H1 (cell line): ENCODE measurements around the gene LRRC26. TPM values are rescaled to one million over a fixed set of nuclear protein-coding genes. Genes with fewer than 3 reads are reported as not detected.
A peak's percentile ranks its signal among the peaks of the same experiment; 100 is the strongest.

Source experiments
- CTCF ChIA-PET: fragments of 300-600 bp; sonication (Branson Sonifier 250); formaldehyde crosslinking; loops from one replicate; lab custom pipeline; 2021; ENCODE audit not compliant: partially characterized antibody; lab: Charles Lee
- POLR2A ChIA-PET: fragments of 300-600 bp; sonication (Branson Sonifier 250); formaldehyde crosslinking; loops from one replicate; lab custom pipeline; 2021; ENCODE audit warnings: inconsistent platforms; ENCODE audit not compliant: partially characterized antibody; lab: Charles Lee
- DNase-seq, 2 experiments: peaks; one replicate each; pipeline versions ENCODE4 v3.0.0 to v3.0.0-alpha.2; 2010 to 2022; ENCODE audit warnings: low spot score in 2 of 2, low read depth in 1 of 2, mixed read lengths in 1 of 2
- FAIRE-seq: peaks from 2 replicates; lab custom pipeline; 2011; peaks lifted over from hg19 to GRCh38; lab: Jason Lieb, UNC
- H2AFZ ChIP-seq: 2 replicates; pipeline ENCODE4 v1.8.1; 2012; ENCODE audit warnings: low read length, inconsistent platforms
- H2AK5ac ChIP-seq: 2 replicates; pipeline ENCODE4 v1.6.1; 2013; ENCODE audit warnings: low read depth, low read length
- H2BK120ac ChIP-seq: replicated peaks from 2 replicates; pipeline ENCODE3; 2013; ENCODE audit warnings: low read depth, low read length, inconsistent platforms
- H2BK12ac ChIP-seq: 2 replicates; pipeline ENCODE4 v1.6.1; 2013; ENCODE audit warnings: low read depth, low read length
- H2BK15ac ChIP-seq: 2 replicates; pipeline ENCODE4 v1.6.1; 2013; ENCODE audit warnings: low read length
- H2BK20ac ChIP-seq: 2 replicates; pipeline ENCODE4 v1.6.1; 2013; ENCODE audit warnings: low read length
- H2BK5ac ChIP-seq: 2 replicates; pipeline ENCODE4 v1.6.1; 2013; ENCODE audit warnings: low read depth, low read length
- H3K14ac ChIP-seq: 2 replicates; pipeline ENCODE4 v1.6.1; 2013; ENCODE audit warnings: inconsistent platforms; ENCODE audit not compliant: insufficient read length
- H3K18ac ChIP-seq: 2 replicates; pipeline ENCODE4 v1.6.1; 2013; ENCODE audit warnings: low read length; ENCODE audit errors: extremely low read depth
- H3K23ac ChIP-seq: 2 replicates; pipeline ENCODE4 v1.6.1; 2013; ENCODE audit warnings: inconsistent platforms; ENCODE audit not compliant: insufficient read length
- H3K23me2 ChIP-seq: 2 replicates; pipeline ENCODE4 v1.6.1; 2013; ENCODE audit warnings: low read depth, low read length
- H3K27ac ChIP-seq: 2 replicates; pipeline ENCODE4 v1.6.1; 2011; ENCODE audit warnings: low read depth, low read length, inconsistent platforms
- H3K27me3 ChIP-seq, 4 experiments: replicated peaks in 1 of 4; 1 replicate in 1 of 4; 2 replicates in 3 of 4; pipeline versions ENCODE4 v1.6.1 to v1.8.1; 2011 to 2013; ENCODE audit warnings: low read length in 3 of 4, mild to moderate bottlenecking in 3 of 4, inconsistent platforms in 2 of 4, mixed read lengths in 2 of 4, moderate library complexity in 1 of 4; ENCODE audit not compliant: control insufficient read depth in 3 of 4, insufficient read depth in 3 of 4; ENCODE audit errors: extremely low read depth in 1 of 4
- H3K36me3 ChIP-seq, 4 experiments: 2 replicates each; pipeline versions ENCODE4 v1.6.1 to v1.8.1; 2011 to 2013; ENCODE audit warnings: mild to moderate bottlenecking in 4 of 4, low read length in 3 of 4, moderate library complexity in 2 of 4, control low read depth in 1 of 4, inconsistent platforms in 1 of 4; ENCODE audit not compliant: insufficient read depth in 4 of 4, control insufficient read depth in 2 of 4
- H3K4ac ChIP-seq: replicated peaks from 2 replicates; pipeline ENCODE3; 2013; ENCODE audit warnings: low read length, low read depth, mixed read lengths, inconsistent platforms; ENCODE audit not compliant: insufficient read length
- H3K4me1 ChIP-seq, 4 experiments: replicated peaks in 1 of 4; 1 replicate in 1 of 4; 2 replicates in 3 of 4; pipeline versions ENCODE4 v1.6.1 to v1.8.1; 2011 to 2013; ENCODE audit warnings: low read length in 3 of 4, inconsistent platforms in 2 of 4, mixed read lengths in 1 of 4; ENCODE audit not compliant: insufficient read depth in 4 of 4, control insufficient read depth in 3 of 4
- H3K4me2 ChIP-seq, 2 experiments: 2 replicates each; pipeline versions ENCODE4 v1.6.1 to v1.8.1; 2011 to 2013; ENCODE audit warnings: low read depth in 2 of 2, low read length in 2 of 2, control low read depth in 1 of 2, inconsistent platforms in 1 of 2, mild to moderate bottlenecking in 1 of 2; ENCODE audit not compliant: insufficient read depth in 1 of 2
- H3K4me3 ChIP-seq, 4 experiments: fragments of 200-600, 300-600 bp in 1 of 4; sonication (generic), shearing (Covaris generic), sonication (Bioruptor Twin) in 1 of 4; 2 replicates each; pipeline versions ENCODE4 v1.5.1 to v1.8.1; 2011 to 2016; ENCODE audit warnings: low read length in 4 of 4, low read depth in 3 of 4, control low read depth in 2 of 4, inconsistent platforms in 2 of 4, mild to moderate bottlenecking in 2 of 4, mixed read lengths in 1 of 4, moderate library complexity in 1 of 4; ENCODE audit not compliant: insufficient read depth in 2 of 4; ENCODE audit errors: extremely low read depth in 1 of 4
- H3K56ac ChIP-seq: replicated peaks from 2 replicates; pipeline ENCODE3; 2013; ENCODE audit warnings: low read depth, mild to moderate bottlenecking, mixed read lengths, low read length, inconsistent platforms; ENCODE audit not compliant: insufficient read length
- H3K79me1 ChIP-seq: 2 replicates; pipeline ENCODE4 v1.6.1; 2013; ENCODE audit warnings: low read depth, low read length, control low read depth
- H3K79me2 ChIP-seq, 2 experiments: 2 replicates each; pipeline versions ENCODE4 v1.6.1 to v1.8.1; 2012 to 2013; ENCODE audit warnings: low read length in 2 of 2, mild to moderate bottlenecking in 2 of 2, inconsistent platforms in 1 of 2; ENCODE audit not compliant: insufficient read depth in 2 of 2, control insufficient read depth in 1 of 2
- H3K9ac ChIP-seq, 4 experiments: replicated peaks in 1 of 4; 1 replicate in 1 of 4; 2 replicates in 3 of 4; pipeline versions ENCODE4 v1.6.1 to v1.8.1; 2011 to 2013; ENCODE audit warnings: low read depth in 3 of 4, low read length in 3 of 4, control low read depth in 2 of 4, mild to moderate bottlenecking in 2 of 4, moderate library complexity in 2 of 4, inconsistent platforms in 1 of 4; ENCODE audit errors: extremely low read depth in 1 of 4
- H3K9me3 ChIP-seq, 2 experiments: 2 replicates each; pipeline versions ENCODE4 v1.6.1 to v1.8.1; 2012 to 2013; ENCODE audit warnings: mild to moderate bottlenecking in 2 of 2, moderate library complexity in 2 of 2, control low read depth in 1 of 2, inconsistent platforms in 1 of 2, low read depth in 1 of 2, low read length in 1 of 2, mixed read lengths in 1 of 2; ENCODE audit not compliant: insufficient read depth in 2 of 2
- H4K20me1 ChIP-seq, 2 experiments: replicated peaks in 1 of 2; 2 replicates each; pipeline versions ENCODE3 to v1.8.1; 2011 to 2013; ENCODE audit warnings: inconsistent platforms in 2 of 2, low read length in 2 of 2, mild to moderate bottlenecking in 1 of 2; ENCODE audit not compliant: insufficient read depth in 2 of 2, control insufficient read depth in 1 of 2
- H4K5ac ChIP-seq: 2 replicates; pipeline ENCODE4 v1.6.1; 2013; ENCODE audit warnings: low read length, low read depth, mixed read lengths, inconsistent platforms; ENCODE audit not compliant: insufficient read length
- H4K8ac ChIP-seq: 2 replicates; pipeline ENCODE4 v1.8.0; 2013; ENCODE audit warnings: mild to moderate bottlenecking, moderate library complexity, low read length, inconsistent platforms; ENCODE audit not compliant: insufficient read depth; ENCODE audit errors: extremely low read depth
- H4K91ac ChIP-seq: replicated peaks from 2 replicates; pipeline ENCODE3; 2013; ENCODE audit warnings: low read length, mixed read lengths, inconsistent platforms; ENCODE audit not compliant: insufficient read length
- ASH2L ChIP-seq: fragments of 200-600, 300-600 bp; sonication (generic); IDR thresholded peaks from one replicate; pipeline ENCODE4 v1.7.1; 2017; ENCODE audit warnings: low read length
- BACH1 ChIP-seq: IDR thresholded peaks from 2 replicates; pipeline ENCODE4 v1.6.1; 2012; ENCODE audit warnings: low read length, improper control_type of control experiment
- BCL11A ChIP-seq, 2 experiments: IDR thresholded peaks; one replicate each; pipeline ENCODE4 v1.6.1; 2011; ENCODE audit warnings: low read depth in 2 of 2, low read length in 2 of 2, mild to moderate bottlenecking in 2 of 2
- CREB1 ChIP-seq: IDR thresholded peaks from 2 replicates; pipeline ENCODE4 v1.6.1; 2012; ENCODE audit warnings: inconsistent platforms
- GTF2F1 ChIP-seq: IDR thresholded peaks from 2 replicates; pipeline ENCODE4 v1.6.1; 2012; ENCODE audit warnings: low read depth, low read length, improper control_type of control experiment, borderline replicate concordance
- JUND ChIP-seq: IDR thresholded peaks from 2 replicates; pipeline ENCODE4 v1.6.1; 2011; ENCODE audit warnings: mild to moderate bottlenecking, improper control_type of control experiment, low read length
- KDM1A ChIP-seq: fragments of 200-600, 300-600 bp; sonication (generic); IDR thresholded peaks from 2 replicates; pipeline ENCODE4 v1.7.1; 2016; ENCODE audit warnings: mild to moderate bottlenecking, low read length, borderline replicate concordance
- KDM4A ChIP-seq: IDR thresholded peaks from one replicate; pipeline ENCODE4 v1.7.1; 2012; ENCODE audit warnings: low read depth, mild to moderate bottlenecking, moderate library complexity, low read length, inconsistent platforms; ENCODE audit not compliant: severe bottlenecking
- RNF2 ChIP-seq: fragments of 200-900, 300-1000 bp; sonication (generic); IDR thresholded peaks from 2 replicates; pipeline ENCODE4 v1.7.1; 2016; ENCODE audit warnings: borderline replicate concordance, low read depth, mild to moderate bottlenecking, antibody characterized with exemption, low read length; ENCODE audit not compliant: poor library complexity, severe bottlenecking; ENCODE audit errors: missing control alignments
- SAP30 ChIP-seq: fragments of 300-600 bp; sonication (generic); IDR thresholded peaks from 2 replicates; pipeline ENCODE4 v1.7.1; 2012; ENCODE audit warnings: low read length, moderate library complexity, mild to moderate bottlenecking, inconsistent platforms; ENCODE audit not compliant: insufficient read depth, insufficient replicate concordance
- SIX5 ChIP-seq: IDR thresholded peaks from 2 replicates; pipeline ENCODE4 v1.6.1; 2011; ENCODE audit warnings: mild to moderate bottlenecking, low read depth, low read length
- SP2 ChIP-seq: IDR thresholded peaks from 2 replicates; pipeline ENCODE4 v1.6.1; 2012; ENCODE audit warnings: mild to moderate bottlenecking, low read length, inconsistent platforms
- TEAD4 ChIP-seq: IDR thresholded peaks from 2 replicates; pipeline ENCODE4 v1.6.1; 2012; ENCODE audit warnings: low read depth, low read length, inconsistent platforms, mixed read lengths
- WGBS, 2 experiments: shearing (Covaris generic) in 1 of 2; methylation state at CpG; one replicate each; pipeline versions ENCODE4 v1.1.6 to v1.1.7; 2013 to 2015; ENCODE audit warnings: low lambda C conversion rate in 2 of 2, mixed read lengths in 2 of 2, inconsistent platforms in 1 of 2, low coverage in 1 of 2, missing lambda C conversion rate in 1 of 2; ENCODE audit not compliant: insufficient replicate concordance in 2 of 2, insufficient coverage in 1 of 2, insufficient read length in 1 of 2; ENCODE audit errors: extremely low coverage in 1 of 2, missing lambda C conversion rate in 1 of 2; 5-methylcytosine and 5-hydroxymethylcytosine counted together
- polyA plus RNA-seq, 7 experiments: library from polyadenylated mRNA; depleted of rRNA in 3 of 7; stranded (reverse) in 5 of 7; unstranded in 2 of 7; fragments of >200 nt in 5 of 7; fragments of 200-250 nt in 2 of 7; gene quantifications; 1 replicate in 5 of 7; 2 replicates in 1 of 7; 4 replicates in 1 of 7; pipeline versions ENCODE4 v1.2.1 to v1.2.3, GENCODE V29; 2011 to 2013; ENCODE audit warnings: missing spikeins in 2 of 7, mixed read lengths in 2 of 7
- total RNA-seq: library from RNA; stranded (reverse); fragmentation: NEBNext Ultra II Directional; extraction: Animal tissue kit (Norgen Biotek cat#: 25700); gene quantifications from 2 replicates; pipeline ENCODE4 v1.2.1, GENCODE V29; 2021

Gene LRRC26
- total and polyA plus RNA-seq, 2 of the 8 experiments (the other 6 are each of a cell fraction or from before 2014, with no cell fraction given), result 0.34 to 0.85 TPM

- peak overlapping the region; percentile 70 to 76 for H3K4me2 ChIP-seq
- H4K8ac ChIP-seq, result peak overlapping the region; percentile 35; the same call in 1 of the 2 replicates
- no peak overlapping the region for H2AFZ ChIP-seq
- no peak overlapping the region for H3K18ac ChIP-seq
- peaks cover 6 to 33% (median 18%) of the 10 kb centered on the region in 4 experiments for H3K4me1 ChIP-seq
- H4K91ac ChIP-seq, result no peak overlapping the region
- no peaks in the 10 kb centered on the region for H3K27me3 ChIP-seq
- 46% methylated on average over 22 of the region's 51 CpGs; no CpG with 5 or more reads in 1 of the 2 experiments for WGBS, 2 experiments
- H3K14ac ChIP-seq, result no peak overlapping the region
- H2AK5ac ChIP-seq, result no peak overlapping the region
- no peak overlapping the region for H2BK5ac ChIP-seq
- H2BK12ac ChIP-seq, result no peak overlapping the region
- H3K23ac ChIP-seq, result no peak overlapping the region
- H3K9me3 ChIP-seq, result no peaks in the 10 kb centered on the region
- FAIRE-seq, result no peak
- H3K79me1 ChIP-seq, result peaks cover 29% of the 10 kb centered on the region
- peak in 1 of 2 experiments; percentile 58 for DNase-seq
- H3K4me3 ChIP-seq, result peak overlapping the region; percentile 41 to 67 (median 52); a peak in 7 of 8 replicates
- H2BK15ac ChIP-seq, result no peak overlapping the region
- H2BK20ac ChIP-seq, result no peak overlapping the region
- no peak overlapping the region for H3K27ac ChIP-seq
- H4K5ac ChIP-seq, result no peak overlapping the region
- H3K56ac ChIP-seq, result no peak overlapping the region
- H3K36me3 ChIP-seq, result no peaks in the 10 kb centered on the region
- H3K4ac ChIP-seq, result no peak overlapping the region
- peaks cover 0 to 42% of the 10 kb centered on the region in 2 experiments; a peak in 3 of 4 replicates for H3K79me2 ChIP-seq
- H3K23me2 ChIP-seq, result peaks cover 7% of the 10 kb centered on the region; the same call in 1 of the 2 replicates
- no peak overlapping the region for H2BK120ac ChIP-seq
- H4K20me1 ChIP-seq, result peaks cover 5 to 30% of the 10 kb centered on the region in 2 experiments
- ChIA-PET CTCF (interaction anchor here (1.0 to 14.0 kb wide), 4 partner anchors 9 to 29 kb away, joined by 3 to 204 read pairs (median 10); partner anchors contain the start of genes CYSRT1, RNF208, RNF224 and SLC34A3), POLR2A (interaction anchor here (0.7 to 2.2 kb wide), 12 partner anchors 10 to 471 kb away, joined by 3 to 21 read pairs (median 4); partner anchors contain the start of genes ANAPC2, RNF208, SSNA1 and TUBB4B)
- no peak overlapping the region for H3K9ac ChIP-seq
- no peak for TF ChIP-seq TEAD4
- no peak for TF ChIP-seq RNF2
- no peak for TF ChIP-seq SAP30
- TF ChIP-seq KDM4A, result no peak
- no peak for TF ChIP-seq KDM1A
- TF ChIP-seq SIX5, result no peak
- no peak for TF ChIP-seq BCL11A (IDR thresholded peaks at IDR 0.05; ENCODE audit: low read depth in 2 of 2, low read length in 2 of 2)
- no peak for TF ChIP-seq ASH2L
- no peak for TF ChIP-seq CREB1
- no peak for TF ChIP-seq GTF2F1
- no peak for TF ChIP-seq BACH1
- TF ChIP-seq JUND, result no peak
- no peak for TF ChIP-seq SP2
Observed at GRCh38 chr9:137199411-137200121, 29.7 kb upstream of the LRRC26 start.
